NCI-H1436 (cell line): ENCODE measurements around the gene PARP1.
"Not testable (repeated sequence)": the region's sequence is repeated elsewhere in the genome, so short reads cannot be mapped to it uniquely, and the experiment has no call there.

ENCODE experiments used
- DNase-seq: peaks from one replicate; lab custom pipeline; 2025; lab: John Stamatoyannopoulos, UW

Gene PARP1

GRCh38 chr1:226407497-226408284 lies at the start of gene PARP1:
Gene PARP1 (minus strand): TSS chr1:226408093. CDS start chr1:226407929, 164 bp downstream.
- peak; percentile 96 for DNase-seq

DNA sequence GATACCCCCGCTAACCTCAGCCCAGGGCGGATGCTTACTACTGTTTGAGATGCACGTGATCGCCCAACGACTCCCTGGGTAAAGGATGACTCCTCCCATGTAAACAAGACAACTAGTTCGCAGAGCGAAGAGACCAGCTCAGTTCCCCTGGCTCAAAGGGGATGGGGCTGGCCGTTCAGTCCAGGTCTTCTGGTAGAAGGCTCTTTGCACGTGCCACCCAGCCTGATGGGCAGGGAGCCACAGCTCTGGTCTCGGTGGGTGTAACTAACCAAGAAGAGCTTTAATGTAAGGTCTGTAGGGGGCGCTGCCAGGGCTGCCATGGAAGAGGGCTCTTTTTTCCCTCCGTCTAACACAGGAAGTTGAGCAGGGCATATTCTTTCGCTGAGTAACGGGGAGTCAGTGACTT lies 49.4 kb upstream of the PARP1 start:
- no peak for DNase-seq

DNA sequence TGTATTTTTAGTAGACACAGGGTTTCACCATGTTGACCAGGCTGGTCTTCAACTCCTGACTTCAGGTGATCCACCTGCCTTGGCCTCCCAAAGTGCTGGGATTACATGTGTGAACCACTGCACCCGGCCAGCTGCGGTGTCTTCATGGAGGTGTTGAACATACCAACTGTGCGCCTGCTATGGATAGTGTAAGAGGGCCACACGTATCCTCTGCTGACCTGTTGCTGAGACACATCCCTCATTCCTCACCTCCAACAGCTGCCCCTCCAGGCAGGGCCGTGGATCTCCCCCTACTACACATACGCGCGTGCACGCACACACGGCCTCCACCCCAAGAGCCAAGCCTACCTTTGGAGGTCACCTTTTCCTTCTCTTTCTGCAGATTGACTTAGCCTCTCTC lies 48.0 kb upstream of the PARP1 start:
- DNase-seq, result no peak

DNA sequence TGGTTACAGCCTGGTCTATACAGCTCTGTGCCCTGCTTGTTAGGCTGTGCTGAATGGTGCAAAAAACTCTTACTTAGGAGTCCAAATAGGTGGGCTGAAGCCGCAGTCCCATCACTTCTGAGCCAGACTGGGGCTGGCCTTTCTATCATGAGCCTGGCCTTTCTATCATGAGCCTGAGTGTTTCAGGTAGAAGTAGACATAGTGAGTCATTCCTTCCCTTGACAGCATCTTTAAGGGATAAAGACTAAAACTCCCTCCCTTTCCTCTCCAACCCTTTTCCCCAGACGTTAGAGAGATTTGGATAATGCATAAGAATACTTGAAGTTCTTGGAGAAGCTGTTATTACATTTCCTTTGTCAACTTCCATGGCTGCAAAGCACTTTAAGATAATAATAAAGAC lies 46.5 kb upstream of the PARP1 start:
- no peak for DNase-seq

DNA sequence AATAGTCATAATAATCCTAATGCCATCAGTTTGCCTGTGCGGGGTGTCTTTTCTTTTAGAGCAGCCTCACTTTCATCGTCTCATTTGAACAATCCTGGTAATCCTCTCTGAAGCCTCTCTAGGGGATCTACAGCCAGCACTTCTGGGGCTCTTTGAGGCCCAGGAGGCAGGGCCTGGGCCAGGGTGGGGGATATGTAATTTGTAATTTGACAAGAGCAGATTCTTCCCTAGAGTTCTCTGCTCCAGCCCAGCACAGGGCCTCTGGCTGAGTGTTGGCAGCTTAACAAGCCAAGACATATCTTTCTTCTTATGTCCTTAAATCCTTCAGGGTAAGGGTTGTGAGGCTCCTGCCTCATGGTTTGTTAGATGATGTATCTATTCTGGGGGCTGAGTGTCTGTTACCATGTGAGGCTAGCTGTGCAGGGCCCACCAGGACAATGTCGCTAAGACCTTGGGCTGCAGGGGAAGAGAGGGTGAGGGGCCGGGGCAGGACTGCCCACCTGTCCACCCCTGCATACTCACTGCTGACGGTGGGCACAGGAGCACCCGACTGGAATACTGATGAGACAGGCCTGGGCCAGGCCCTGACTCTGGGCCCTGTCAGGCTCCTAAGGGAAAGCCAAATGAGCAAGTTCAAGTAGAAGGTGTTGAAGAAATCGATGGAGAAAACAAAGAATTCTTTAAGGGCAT lies 45.3 kb upstream of the PARP1 start:
- peak; percentile 33 for DNase-seq

- DNase-seq, result no peak
Observed at GRCh38 chr1:226450688-226451087, 42.8 kb upstream of the PARP1 start.

DNA sequence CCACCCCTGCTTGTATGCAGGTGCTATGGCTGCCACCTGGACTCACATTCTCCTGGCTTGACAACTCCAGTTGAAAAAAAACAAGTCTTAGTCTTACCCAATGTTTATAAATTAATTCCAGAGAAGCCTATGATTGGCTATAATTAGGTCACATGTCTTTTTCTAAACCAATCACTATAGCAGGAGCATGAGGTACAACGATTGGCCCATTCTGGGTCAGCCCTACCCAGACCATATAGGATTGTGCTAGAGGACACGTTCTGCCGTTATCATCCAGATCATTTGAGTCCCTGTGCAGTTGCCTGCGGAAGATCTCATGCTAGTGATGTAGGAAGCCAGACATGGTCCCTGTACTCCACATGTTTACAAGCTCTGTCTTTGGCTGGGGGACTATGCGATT lies 41.9 kb upstream of the PARP1 start:
- no peak for DNase-seq

DNA sequence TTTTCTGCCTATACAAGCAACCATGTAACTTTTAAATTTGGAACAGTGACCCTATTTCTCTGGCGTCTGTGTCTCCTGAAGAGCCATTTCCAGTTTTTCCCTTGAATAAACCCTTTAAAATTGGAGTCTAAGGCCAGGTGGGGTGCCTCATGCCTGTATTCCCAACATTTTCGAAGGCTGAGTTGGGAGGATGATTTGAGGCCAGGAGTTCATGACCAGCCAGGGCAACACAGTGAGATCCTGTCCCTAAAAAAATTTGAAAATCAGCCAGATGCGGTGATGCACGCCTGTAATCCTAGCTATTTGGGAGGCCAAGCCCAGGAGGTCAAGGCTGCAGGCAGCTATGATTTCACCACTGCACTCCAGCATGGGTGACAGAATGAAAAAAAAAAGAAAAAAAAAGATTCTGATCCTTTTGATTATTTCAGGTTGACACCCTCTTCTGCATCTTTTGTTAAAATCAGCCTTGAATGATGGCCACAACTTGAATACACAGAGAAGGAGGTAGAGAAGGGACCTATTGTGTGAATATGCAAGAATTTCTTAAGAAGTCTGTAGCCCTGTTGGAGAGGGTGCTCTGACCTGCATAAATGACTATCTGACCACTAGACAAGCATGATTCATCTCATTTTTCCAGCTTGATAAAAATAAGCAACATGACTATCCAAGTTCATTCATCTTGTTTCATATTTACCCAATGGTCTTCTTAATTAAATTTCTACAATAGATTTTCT lies 40.2 kb upstream of the PARP1 start:
- DNase-seq, result no peak

- DNase-seq, result no peak
Observed at GRCh38 chr1:226446094-226446493, 38.2 kb upstream of the PARP1 start.

DNA sequence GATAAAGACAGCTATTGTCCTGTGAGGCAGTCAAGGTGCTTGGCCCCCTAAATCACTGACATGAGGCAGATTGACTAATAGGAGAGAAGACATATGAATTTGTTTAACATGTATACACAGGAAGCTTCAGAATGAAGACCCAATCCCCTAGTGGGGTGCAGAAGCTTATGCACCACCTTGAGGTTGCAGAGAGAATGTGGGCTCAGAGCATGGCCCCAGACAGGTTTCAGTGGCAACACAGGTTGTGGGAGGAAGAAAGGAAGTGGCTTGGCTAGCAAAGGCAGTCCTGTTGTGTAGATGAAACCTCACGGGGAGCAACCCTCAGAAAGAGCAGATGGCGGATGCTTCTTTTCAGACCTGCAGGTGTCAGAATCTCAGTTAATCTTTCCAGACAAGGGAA lies 37.0 kb upstream of the PARP1 start:
- no peak for DNase-seq

DNA sequence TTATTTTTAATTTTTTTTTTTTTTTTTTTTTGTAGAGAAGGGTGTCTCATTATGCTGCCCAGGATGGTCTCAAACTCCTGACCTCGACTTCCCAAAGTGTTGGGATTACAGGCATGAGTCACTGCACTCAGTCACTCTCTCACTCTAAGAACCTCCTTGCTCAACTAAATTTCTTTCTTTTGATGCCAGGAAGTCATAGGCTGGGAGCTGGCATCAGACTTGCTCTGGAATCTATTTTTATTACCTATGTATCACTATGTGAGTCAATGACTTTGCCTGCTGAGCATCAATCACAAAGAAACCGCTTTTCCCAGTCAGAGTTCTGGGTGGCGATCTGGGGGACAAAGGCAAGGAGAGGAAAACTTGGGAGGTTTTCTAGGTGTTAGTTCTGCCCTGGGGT lies 35.5 kb upstream of the PARP1 start:
- no peak for DNase-seq

DNA sequence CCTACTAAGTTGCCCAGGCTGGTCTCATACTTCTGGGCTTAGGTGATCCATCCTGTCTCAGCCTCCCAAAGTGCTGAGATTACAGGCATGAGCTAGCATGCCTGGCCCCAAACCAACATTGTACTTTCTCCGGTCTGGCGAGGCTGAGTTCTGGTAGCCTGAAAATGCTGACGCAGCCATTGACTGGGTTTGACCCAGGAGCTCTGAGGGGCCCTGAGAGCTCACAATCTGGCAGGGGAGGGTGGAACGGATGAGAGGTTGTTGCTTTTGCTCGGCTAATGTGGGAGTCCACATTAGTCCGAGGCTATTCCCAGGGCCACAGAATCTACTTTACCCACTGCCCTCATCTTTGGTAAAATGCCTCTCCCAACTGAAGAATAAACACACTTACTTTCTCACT lies 35.1 kb upstream of the PARP1 start:
- no peak for DNase-seq

GRCh38 chr1:226441629-226442028 lies 33.7 kb upstream of the PARP1 start:
- DNase-seq, result no peak

- no peak for DNase-seq
Observed at GRCh38 chr1:226440512-226440911, 32.6 kb upstream of the PARP1 start.

DNA sequence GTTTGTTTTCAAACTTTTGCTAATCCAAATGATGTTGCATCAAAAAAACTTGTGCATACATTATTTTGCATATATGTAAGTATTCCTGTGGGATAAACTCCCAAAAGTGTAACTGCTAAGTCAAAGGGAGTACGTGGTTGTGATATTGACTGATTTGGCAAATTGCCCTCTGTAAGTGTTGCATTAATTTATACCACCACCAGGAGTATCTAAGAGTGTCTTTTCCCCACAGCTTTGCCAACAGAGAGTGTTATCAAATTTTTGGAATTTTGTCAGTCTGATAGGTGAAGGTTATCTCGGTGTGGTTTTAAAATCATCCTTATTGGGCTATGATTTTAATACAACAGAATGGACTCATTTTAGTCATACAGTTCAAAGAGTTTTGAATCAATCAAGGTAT lies 30.1 kb upstream of the PARP1 start:
- peak; percentile 11 for DNase-seq

DNA sequence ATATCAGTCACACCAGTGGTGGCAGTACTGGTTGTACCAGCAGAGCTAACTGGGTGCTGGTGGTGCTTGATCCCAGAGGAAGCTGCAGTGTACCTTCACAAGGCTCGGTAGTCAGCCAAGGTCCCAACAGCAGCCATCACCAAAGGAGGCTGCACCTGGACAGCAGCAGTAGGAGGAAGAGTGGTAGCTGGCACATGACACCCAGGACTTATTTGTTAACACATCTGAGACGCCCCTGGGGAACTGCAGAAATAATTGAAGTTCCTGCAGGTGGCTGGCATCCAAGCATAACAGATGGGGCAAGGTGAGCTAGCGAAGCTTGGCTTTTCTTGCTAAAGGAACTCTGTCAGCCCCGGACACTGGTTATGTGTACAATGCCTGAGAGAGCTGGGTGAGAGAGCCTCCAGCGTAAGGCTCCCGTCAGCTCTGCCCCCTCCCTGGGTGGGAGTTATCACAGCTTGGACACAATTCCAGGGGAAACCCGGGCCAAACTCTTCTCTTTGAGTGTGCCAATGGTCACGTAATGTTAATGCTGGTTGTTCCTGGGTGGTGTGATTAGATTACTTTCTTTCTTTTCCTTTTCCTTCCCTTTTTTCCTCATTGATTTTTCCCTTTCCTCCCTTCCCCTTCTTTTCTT lies 29.1 kb upstream of the PARP1 start:
- DNase-seq, result peak; percentile 94

DNA sequence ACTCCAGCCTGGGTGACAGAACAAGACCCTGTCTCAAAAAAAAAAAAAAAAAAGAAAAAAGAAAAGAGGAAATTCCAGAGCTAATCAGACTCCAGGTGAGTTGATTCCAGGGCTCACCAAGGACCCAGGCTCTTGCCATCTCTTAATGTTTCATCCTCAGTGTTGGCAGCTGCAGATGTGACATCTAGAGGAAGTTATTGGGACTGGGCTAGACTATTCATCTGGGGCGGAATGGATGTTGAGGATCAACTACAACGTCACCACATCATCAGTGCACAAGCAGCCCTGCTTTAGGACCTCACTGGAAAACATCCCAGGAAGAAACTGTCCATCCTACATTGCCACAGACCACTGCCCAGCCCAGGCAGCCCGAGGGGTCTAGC lies 28.6 kb upstream of the PARP1 start:
- no peak for DNase-seq

DNA sequence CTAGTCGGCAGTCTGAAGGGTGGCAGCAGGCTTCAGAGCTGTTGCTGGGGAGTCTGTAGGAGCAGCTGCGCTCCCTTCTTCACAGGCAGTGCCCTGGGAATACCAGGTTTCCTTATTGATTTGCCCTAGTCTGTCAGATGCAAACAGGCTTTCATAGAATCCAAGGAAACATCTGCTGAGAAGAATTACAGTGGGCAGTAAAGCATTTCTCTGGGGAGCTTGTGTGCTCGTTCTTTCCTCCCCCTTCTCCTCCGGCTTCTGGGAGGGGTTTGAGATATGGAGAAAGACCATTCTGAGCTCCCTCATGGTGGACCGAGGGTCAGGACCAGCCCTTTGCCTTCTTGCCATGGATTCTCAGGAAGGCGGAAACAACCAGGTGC lies 25.4 kb upstream of the PARP1 start:
- DNase-seq, result peak; percentile 38

- DNase-seq, result peak; percentile 13
Observed at GRCh38 chr1:226432586-226433340, 24.9 kb upstream of the PARP1 start.

DNA sequence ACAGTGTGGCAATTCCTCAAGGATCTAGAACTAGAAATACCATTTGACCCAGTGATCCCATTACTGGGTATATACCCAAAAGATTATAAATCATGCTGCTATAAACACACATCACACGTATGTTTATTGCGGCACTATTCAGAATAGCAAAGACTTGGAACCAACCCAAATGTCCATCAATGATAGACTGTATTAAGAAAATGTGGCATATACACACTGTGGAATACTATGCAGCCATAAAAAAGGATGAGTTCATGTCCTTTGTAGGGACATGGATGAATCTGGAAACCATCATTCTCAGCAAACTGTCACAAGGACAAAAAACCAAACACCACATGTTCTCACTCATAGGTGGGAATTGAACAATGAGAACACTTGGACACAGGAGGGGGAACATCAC lies 24.0 kb upstream of the PARP1 start:
- DNase-seq, result not testable (repeated sequence)

DNA sequence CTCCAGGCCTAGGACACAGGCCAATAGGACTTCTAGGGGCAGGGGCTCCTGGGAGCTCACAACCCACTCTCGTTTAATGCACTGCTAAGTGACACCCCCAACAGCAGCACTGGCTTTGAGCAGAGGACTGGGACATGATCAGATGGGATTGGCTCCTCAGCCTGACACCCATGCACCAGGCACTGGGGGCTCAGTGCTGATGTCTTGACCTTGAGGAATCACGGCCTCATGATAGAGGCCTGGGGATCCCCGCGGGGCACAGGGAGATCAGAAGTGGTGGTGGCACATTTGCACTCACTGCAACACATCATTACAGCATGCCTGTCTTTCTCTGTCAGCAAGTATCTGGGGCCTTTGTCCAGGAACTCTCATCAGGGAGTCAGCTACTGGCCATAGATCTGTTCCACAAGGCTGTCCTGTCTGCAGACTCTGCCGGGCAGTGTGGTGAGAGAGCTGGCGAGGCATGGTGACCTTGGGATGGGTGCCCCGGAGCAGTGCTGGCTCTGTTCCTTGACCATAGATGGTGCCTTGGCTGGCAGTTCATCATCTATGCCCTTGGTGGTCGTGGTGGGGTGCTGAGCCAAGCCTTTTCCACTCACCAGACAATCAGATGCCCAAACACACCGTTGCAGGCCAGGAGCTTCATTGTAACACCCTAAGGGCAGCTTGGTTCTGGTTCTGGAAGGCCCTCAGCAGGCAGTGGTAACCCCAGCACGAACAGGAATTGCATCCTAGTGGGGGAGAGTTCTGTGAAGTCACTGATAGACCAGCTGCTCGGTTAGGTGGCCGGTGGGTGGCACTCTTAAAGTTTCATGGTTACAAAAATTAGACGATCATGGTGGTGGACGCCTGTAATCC lies 22.2 kb upstream of the PARP1 start:
- no peak for DNase-seq
